Measurements from ENCODE around the gene SCARB1. TPM values are rescaled to one million over a fixed set of nuclear protein-coding genes. Genes with fewer than 3 reads are reported as not detected.

SCARB1 gene
- total and polyA plus RNA-seq, 2 donors: 7.8 to 39.6 TPM

DNA sequence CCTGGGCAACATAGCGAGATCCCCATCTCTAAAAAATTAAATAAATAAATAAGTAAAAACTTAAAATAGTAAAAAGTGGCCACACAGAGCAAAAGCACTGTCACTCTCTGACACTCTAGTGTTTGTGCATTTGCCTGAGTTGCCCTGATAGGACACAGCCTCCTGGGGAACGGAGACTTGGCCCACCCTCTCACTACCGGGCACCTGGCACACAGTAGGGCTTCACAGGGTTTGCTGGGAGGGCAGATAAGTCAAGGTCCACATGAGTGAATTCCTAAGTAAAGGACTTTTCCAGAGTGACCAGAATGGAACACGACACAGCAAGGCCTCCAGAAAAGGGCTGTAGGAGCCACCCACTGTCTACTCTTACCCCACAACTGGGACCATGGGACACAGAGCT lies 54.3 kb downstream of the SCARB1 start:
- WGBS: 96% methylated on average over 4 of the region's 4 CpGs
- no peak overlapping the region for H3K27ac ChIP-seq (ENCODE audit: low read depth)
- no peak for DNase-seq (ENCODE audit: extremely low spot score)
- H3K36me3 ChIP-seq (ENCODE audit: insufficient read depth): no peaks in the 10 kb centered on the region
- H3K4me3 ChIP-seq (ENCODE audit: low read depth, low read length): no peak overlapping the region
- no peaks in the 10 kb centered on the region for H3K4me1 ChIP-seq (ENCODE audit: insufficient read depth)

DNA sequence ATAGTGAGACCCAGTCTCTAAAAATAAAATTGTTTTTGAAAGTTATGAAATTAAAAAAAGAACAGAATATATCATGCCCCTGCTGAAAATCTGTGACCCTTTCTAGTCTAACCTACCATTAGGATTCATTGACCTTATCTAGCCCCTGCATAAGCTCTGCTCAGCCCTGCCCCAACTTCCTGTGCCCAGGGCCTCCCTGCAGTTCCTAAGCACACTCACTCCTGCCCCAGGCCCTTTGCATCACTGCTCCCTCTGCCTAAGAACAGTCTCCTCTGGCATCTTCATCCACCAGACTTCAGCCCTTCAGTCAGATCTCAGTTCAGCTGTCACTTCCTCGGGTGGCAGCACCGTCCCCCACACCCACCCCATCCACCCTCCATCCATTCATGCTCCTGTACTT lies 55.4 kb downstream of the SCARB1 start:
- Histone ChIP-seq H3K4me1 (ENCODE audit: insufficient read depth) (no peaks in the 10 kb centered on the region), H3K36me3 (ENCODE audit: insufficient read depth) (no peaks in the 10 kb centered on the region), H3K4me3 (ENCODE audit: low read depth, low read length) (no peak overlapping the region), H3K27ac (ENCODE audit: low read depth) (no peak overlapping the region)
- DNase-seq (ENCODE audit: extremely low spot score): no peak
- WGBS: 86% methylated on average over 2 of the region's 2 CpGs

DNA sequence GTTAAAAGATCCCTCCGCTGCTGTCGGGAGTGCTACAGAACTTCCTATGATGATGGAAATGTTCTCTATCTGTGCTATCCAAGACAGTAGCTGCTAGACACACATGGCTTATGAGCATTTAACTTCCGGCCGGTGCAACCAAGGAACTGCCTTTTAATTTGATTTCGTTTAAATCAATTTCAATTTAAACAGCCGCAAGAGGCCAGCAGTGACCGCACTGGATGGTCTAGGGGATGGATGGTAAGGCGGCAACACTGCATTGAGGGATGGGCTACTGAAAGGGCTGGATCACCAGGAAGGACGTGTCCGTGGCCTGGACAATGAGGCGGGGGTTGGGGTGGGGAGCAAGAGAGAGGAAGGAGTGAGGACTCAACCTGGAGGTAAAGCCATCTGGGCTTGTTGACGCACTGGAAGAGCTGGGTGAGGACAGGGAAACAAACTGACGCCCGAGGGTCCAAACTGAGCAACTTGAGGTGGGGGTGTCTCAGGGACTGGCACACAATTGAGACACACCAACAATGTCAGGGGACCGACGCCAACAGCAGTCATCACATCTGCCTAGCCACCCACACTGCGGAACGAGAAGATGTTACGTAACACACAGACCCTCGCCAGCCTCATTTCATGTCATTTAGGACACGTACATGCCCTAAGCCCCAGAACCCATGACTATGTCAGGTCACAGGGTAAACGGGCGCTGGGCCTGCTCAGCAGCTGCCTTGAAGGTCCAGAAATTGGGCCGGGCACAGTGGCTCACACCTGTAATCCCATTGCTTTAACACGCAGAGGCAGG lies 57.6 kb downstream of the SCARB1 start:
- 94% methylated on average over 25 of the region's 25 CpGs for WGBS
- Histone ChIP-seq H3K4me1 (ENCODE audit: insufficient read depth) (no peaks in the 10 kb centered on the region), H3K36me3 (ENCODE audit: insufficient read depth) (no peaks in the 10 kb centered on the region), H3K27ac (ENCODE audit: low read depth) (no peak overlapping the region), H3K4me3 (ENCODE audit: low read depth, low read length) (no peak overlapping the region)
- DNase-seq (ENCODE audit: extremely low spot score): no peak

DNA sequence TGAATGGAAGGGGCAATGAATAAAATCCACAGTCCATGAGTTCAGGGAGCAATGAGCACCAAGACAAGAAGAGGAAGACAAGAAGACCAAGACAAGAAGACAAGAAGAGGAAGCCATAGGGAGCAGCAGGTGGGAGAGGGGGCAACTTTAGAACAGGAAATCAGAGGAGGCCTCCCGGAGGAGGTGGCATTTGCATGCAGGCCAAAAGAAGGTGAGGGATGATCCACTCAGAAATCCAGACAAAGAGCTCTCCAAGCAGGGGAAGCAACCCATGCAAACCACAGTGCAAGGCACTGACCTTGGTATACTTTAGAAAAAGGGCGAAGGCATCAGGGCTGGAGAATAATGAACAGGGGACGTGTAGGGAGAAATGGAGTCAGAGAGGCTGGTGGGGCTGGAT lies 58.6 kb downstream of the SCARB1 start:
- H3K36me3 ChIP-seq (ENCODE audit: insufficient read depth): no peaks in the 10 kb centered on the region

DNA sequence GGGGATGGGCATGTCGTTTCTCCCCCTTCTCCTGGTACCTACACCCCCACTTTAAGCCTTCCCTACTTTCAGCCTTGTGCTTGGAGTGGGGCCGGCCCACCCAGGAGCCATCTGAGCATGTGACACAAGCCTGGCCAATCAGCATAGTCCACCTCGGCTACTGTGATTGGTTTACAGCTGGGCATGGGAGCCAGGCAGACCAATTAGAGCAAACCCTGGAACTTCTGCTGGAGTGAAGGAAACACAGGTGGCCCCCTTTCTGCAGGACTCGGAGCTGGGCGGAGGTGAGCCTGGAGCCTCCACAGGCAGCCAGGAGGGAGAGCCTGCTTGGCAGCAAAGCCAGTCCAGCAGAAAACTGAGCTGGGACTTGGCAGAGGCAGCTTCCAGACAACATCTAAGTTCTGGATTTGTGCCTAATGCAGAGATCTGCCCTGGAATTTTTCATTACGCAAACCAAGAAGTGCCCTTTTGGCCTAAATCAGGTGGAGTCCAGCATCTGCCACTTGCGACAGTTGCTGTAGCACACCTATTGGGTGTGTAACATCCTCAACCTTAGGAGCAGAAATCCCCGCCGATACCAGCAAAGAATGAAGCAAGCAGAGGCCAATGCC lies 59.5 kb downstream of the SCARB1 start:
- 57% methylated on average over 9 of the region's 9 CpGs for WGBS
- Histone ChIP-seq H3K36me3 (ENCODE audit: insufficient read depth) (no peaks in the 10 kb centered on the region), H3K4me1 (ENCODE audit: insufficient read depth) (no peaks in the 10 kb centered on the region), H3K27ac (ENCODE audit: low read depth) (no peak overlapping the region), H3K4me3 (ENCODE audit: low read depth, low read length) (no peak overlapping the region)
- DNase-seq (ENCODE audit: extremely low spot score): no peak

More for the DNA sequence above, 58.6 kb downstream of the SCARB1 start:
- Histone ChIP-seq H3K4me1 (ENCODE audit: insufficient read depth) (no peaks in the 10 kb centered on the region), H3K27ac (ENCODE audit: low read depth) (no peak overlapping the region), H3K4me3 (ENCODE audit: low read depth, low read length) (no peak overlapping the region)
- WGBS: 93% methylated on average over 3 of the region's 3 CpGs
- DNase-seq (ENCODE audit: extremely low spot score): no peak

DNA sequence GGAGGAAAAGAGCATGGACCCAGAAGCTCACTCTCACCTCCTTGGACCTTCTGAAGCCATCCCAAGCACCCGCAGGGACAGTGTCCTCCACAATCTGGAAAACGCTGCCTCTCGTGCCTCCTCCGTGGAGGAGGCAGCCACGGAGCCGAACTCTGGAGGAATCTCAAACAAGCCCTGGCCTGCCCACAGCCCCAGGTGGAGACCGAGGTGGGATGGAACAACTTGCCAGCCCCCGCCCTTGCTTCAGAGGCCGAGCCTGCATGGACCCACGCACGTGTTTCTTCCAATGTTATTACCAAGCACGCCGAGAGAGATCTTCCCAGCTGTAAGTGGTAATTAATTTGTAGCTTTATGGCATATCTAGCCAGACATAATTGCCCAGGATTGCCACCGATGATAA lies 61.3 kb downstream of the SCARB1 start:
- DNase-seq (ENCODE audit: extremely low spot score): no peak

DNA sequence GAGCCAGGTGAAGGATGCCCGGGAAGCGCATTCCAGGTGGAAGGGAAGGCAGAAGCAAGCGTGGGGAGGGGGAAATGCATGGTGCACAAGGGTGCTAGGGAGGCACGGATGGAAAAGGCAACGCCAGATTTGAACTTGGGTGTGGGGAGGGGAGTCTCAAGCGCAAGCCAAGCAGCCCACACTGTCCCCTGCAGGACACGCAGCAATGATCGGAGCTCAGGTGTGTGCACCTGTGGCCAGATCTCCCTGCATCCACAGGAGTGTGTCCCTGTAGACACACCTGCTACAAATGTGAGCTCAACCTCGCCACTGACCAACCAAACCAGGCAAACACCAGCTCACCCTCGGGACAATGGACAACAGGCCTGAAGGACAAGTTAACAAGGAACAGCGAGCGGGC lies 63.2 kb downstream of the SCARB1 start:
- no peaks in the 10 kb centered on the region for H3K4me1 ChIP-seq (ENCODE audit: insufficient read depth)
- WGBS: 94% methylated on average over 12 of the region's 12 CpGs

More for the DNA sequence above, 61.3 kb downstream of the SCARB1 start:
- WGBS: 90% methylated on average over 14 of the region's 14 CpGs
- Histone ChIP-seq H3K36me3 (ENCODE audit: insufficient read depth) (no peaks in the 10 kb centered on the region), H3K27ac (ENCODE audit: low read depth) (no peak overlapping the region), H3K4me3 (ENCODE audit: low read depth, low read length) (no peak overlapping the region), H3K4me1 (ENCODE audit: insufficient read depth) (no peaks in the 10 kb centered on the region)

DNA sequence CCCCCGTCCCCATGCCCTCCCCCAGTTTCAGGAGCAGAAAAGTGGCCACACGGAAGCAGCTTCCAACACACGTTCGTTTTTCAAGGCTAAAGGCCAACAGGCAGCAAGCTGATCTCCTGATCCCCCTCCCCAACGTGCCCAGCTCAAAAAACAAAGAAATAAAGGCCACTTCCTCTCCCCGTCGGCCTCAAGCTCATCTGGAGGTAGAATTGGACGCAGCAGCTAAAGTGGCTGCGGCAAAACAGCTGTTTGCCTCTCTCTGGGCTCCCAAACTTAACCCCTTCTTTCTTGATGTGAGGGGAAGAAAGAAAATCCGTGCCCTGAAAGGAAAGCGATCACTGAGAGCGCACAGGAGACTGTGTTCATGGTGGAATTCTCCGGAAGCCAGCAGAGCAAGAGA lies 66.3 kb downstream of the SCARB1 start:
- Histone ChIP-seq H3K36me3 (ENCODE audit: insufficient read depth) (no peaks in the 10 kb centered on the region), H3K4me1 (ENCODE audit: insufficient read depth) (no peaks in the 10 kb centered on the region), H3K27ac (ENCODE audit: low read depth) (no peak overlapping the region), H3K4me3 (ENCODE audit: low read depth, low read length) (no peak overlapping the region)
- no peak for DNase-seq (ENCODE audit: extremely low spot score)
- WGBS: 57% methylated on average over 13 of the region's 13 CpGs

More for the DNA sequence above, 63.2 kb downstream of the SCARB1 start:
- Histone ChIP-seq H3K36me3 (ENCODE audit: insufficient read depth) (no peaks in the 10 kb centered on the region), H3K4me3 (ENCODE audit: low read depth, low read length) (no peak overlapping the region), H3K27ac (ENCODE audit: low read depth) (no peak overlapping the region)
- DNase-seq (ENCODE audit: extremely low spot score): no peak

DNA sequence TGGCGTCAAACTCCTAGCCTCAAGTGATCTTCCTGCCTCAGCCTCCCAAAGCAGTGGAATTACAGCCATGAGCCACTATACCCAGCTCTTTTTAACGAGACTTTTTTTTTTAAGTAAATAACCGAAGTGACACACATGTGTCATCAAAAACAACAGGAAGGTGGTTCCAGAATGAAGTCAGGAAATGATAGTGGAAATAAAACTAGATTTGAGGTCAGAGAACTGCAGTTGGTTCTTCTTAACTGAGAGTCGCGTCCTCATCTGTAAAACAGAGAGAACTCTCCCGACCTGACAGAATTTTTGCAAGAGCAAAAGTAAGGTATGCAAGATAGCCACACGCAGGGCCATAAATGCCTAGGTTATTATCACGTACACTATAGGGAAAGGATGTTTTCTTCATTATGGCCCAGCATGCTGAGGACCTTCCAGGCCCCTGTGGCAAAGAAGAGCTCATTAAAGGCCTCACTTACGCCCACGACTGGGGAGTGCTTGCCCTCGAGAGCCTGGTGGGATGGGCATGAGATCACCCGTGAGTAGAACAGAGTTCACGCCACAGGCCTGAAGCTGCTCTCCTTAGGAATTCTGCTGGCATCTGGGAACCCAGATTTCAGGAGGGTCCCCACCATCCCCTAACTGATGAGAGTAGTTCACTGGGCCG lies 67.2 kb downstream of the SCARB1 start:
- no peaks in the 10 kb centered on the region for H3K36me3 ChIP-seq (ENCODE audit: insufficient read depth)
- WGBS: 81% methylated on average over 14 of the region's 14 CpGs
- no peaks in the 10 kb centered on the region for H3K4me1 ChIP-seq (ENCODE audit: insufficient read depth)

DNA sequence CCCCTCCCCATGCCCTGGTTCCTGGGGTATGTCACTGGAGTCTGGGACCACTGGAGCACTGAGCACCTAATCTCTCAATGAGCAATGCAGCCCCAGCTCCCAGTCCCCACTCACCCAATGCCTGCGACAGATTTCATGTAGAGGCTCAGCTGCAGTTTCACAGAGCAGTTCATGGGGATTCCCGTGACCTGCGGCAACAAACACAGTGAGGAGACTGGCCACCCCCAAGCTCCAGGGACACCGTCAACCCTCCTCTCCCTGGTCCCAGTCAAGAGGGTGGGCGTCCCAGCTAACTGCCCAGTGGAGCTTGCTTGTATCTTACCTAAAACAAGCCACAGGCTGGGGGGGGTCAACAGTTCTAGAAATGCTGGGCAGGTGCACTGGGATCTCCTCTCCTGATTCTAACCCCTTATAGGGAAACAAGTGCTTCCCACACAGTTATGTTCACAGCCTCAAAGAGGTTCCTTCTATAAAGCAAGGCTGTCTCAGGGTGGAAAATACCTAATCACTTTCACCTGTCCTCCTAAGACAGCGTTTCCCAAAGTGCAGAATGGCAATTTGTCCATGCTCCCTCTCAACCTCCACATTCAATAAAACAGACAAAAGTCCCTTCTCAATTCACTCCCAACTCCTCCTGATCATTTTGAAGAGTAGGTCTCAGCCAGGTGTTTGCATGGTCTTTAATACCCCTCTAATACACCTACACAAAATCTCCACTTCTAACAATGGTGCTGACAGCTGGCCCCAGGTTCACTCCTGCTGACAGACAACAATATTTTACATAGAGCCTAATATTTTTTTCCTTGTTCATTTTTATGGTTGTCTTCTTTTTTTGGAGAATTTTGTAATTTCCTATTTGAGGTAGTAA lies 68.3 kb downstream of the SCARB1 start:
- 95% methylated on average over 6 of the region's 6 CpGs for WGBS
- Histone ChIP-seq H3K36me3 (ENCODE audit: insufficient read depth) (no peaks in the 10 kb centered on the region), H3K4me1 (ENCODE audit: insufficient read depth) (no peaks in the 10 kb centered on the region)

More for the DNA sequence above, 67.2 kb downstream of the SCARB1 start:
- no peak overlapping the region for H3K27ac ChIP-seq (ENCODE audit: low read depth)
- DNase-seq (ENCODE audit: extremely low spot score): no peak
- no peak overlapping the region for H3K4me3 ChIP-seq (ENCODE audit: low read depth, low read length)

DNA sequence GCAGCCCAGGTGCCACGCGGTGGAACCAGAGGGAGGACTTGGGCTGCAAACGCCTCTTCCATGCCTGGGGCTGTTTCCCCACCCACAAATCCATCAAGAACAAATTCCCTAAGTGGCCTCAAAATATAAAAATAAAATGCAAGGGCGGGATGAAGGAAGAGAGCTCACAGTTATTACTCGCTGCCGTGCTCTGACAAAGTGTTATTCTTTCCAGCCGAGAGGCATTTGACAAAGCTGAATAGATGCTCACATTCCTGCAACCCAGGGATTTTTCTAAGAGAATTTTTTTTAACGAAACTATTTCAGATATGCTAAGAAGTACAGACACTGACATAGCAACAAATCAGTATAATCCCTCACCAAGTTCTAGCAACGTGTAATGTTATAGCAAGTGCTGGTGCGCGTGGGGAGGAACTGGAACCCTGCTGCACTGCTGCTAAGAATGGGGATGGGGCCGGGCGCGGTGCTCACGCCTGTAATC lies 70.7 kb downstream of the SCARB1 start:
- no peak for DNase-seq (ENCODE audit: extremely low spot score)
- no peak overlapping the region for H3K27ac ChIP-seq (ENCODE audit: low read depth)
- no peak overlapping the region for H3K4me3 ChIP-seq (ENCODE audit: low read depth, low read length)
- H3K4me1 ChIP-seq (ENCODE audit: insufficient read depth): no peaks in the 10 kb centered on the region
- 82% methylated on average over 15 of the region's 15 CpGs for WGBS
- no peaks in the 10 kb centered on the region for H3K36me3 ChIP-seq (ENCODE audit: insufficient read depth)

More for the DNA sequence above, 68.3 kb downstream of the SCARB1 start:
- no peak for DNase-seq (ENCODE audit: extremely low spot score)
- Histone ChIP-seq H3K4me3 (ENCODE audit: low read depth, low read length) (no peak overlapping the region), H3K27ac (ENCODE audit: low read depth) (no peak overlapping the region)

DNA sequence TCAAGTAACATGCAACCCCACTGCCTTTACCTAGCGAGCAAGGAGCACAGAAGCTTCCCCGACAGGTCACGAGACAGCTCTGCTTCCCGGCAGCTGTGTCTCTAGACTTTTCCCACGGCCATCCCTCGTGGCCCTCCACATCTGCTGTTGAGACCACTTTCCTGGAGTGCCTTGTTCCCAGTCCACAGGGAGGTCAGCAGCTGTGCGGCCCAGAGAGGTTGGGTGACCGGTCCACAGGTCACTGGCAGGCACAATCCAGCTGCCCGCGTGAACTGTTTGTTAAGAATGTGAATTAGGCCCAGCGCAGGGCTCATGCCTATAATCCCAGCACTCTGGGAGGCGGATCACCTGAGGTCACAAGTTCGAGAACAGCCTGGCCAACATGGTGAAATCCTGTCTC lies 71.5 kb downstream of the SCARB1 start:
- Histone ChIP-seq H3K4me1 (ENCODE audit: insufficient read depth) (no peaks in the 10 kb centered on the region), H3K27ac (ENCODE audit: low read depth) (no peak overlapping the region), H3K36me3 (ENCODE audit: insufficient read depth) (no peaks in the 10 kb centered on the region), H3K4me3 (ENCODE audit: low read depth, low read length) (no peak overlapping the region)
- no peak for DNase-seq (ENCODE audit: extremely low spot score)
- WGBS: 96% methylated on average over 13 of the region's 13 CpGs
